Dendritic cell treated with granulocyte-macrophage colony-stimulating factor and Interleukin-4, amounts not matched to agents 40 ng/mL and 50 ng/mL, for 4 days (primary cell): Measurements from ENCODE around the gene PNMA8C.

Experiments used
- H3K27ac Mint-ChIP-seq: one replicate; pipeline ENCODE4 v1.8.0; 2022; ENCODE audit warnings: mild to moderate bottlenecking, mixed read lengths
- H3K27me3 Mint-ChIP-seq: one replicate; pipeline ENCODE4 v1.8.0; 2022; ENCODE audit warnings: mild to moderate bottlenecking, mixed read lengths
- H3K36me3 Mint-ChIP-seq: one replicate; pipeline ENCODE4 v1.8.0; 2022; ENCODE audit warnings: low read depth, mixed read lengths
- H3K4me1 Mint-ChIP-seq: one replicate; pipeline ENCODE4 v1.8.0; 2022; ENCODE audit warnings: low read depth, mixed read lengths
- H3K4me3 Mint-ChIP-seq: one replicate; pipeline ENCODE4 v1.8.0; 2022; ENCODE audit warnings: mild to moderate bottlenecking, moderate library complexity, mixed read lengths
- H3K9me3 Mint-ChIP-seq: one replicate; pipeline ENCODE4 v1.8.0; 2022; ENCODE audit warnings: mixed read lengths
- intact Hi-C: fragments of 100-400 bp; cut with micrococcal nuclease; formaldehyde crosslinking; loops from one replicate; pipeline ENCODE4 v1.15.0; 2022

The PNMA8C gene

GRCh38 chr19:46393456-46394401 lies 35.0 kb downstream of the PNMA8C start:
- Mint-ChIP-seq H3K9me3 (peaks cover 7% of the 10 kb centered on the region), H3K27ac (peak overlapping the region; percentile 55), H3K27me3 (peaks cover 20% of the 10 kb centered on the region), H3K4me3 (no peak overlapping the region), H3K4me1 (peaks cover 33% of the 10 kb centered on the region), H3K36me3 (peaks cover 48% of the 10 kb centered on the region)
- intact Hi-C loops: loop anchor here (2.0 kb wide), 1 partner anchor 95 kb away; no protein-coding TSS in a partner anchor

GRCh38 chr19:46392837-46393236 lies 35.9 kb downstream of the PNMA8C start:
- intact Hi-C loops: no loop called here
- H3K9me3 Mint-ChIP-seq: peaks cover 7% of the 10 kb centered on the region
- peak overlapping the region; percentile 55 for H3K27ac Mint-ChIP-seq
- H3K4me1 Mint-ChIP-seq: peaks cover 33% of the 10 kb centered on the region
- no peak overlapping the region for H3K4me3 Mint-ChIP-seq
- peaks cover 14% of the 10 kb centered on the region for H3K27me3 Mint-ChIP-seq
- H3K36me3 Mint-ChIP-seq: peaks cover 57% of the 10 kb centered on the region

- H3K4me1 Mint-ChIP-seq: peaks cover 33% of the 10 kb centered on the region
- peaks cover 7% of the 10 kb centered on the region for H3K9me3 Mint-ChIP-seq
- intact Hi-C loops: no loop called here
- peaks cover 9% of the 10 kb centered on the region for H3K27me3 Mint-ChIP-seq
- H3K4me3 Mint-ChIP-seq: no peak overlapping the region
- H3K27ac Mint-ChIP-seq: no peak overlapping the region
- H3K36me3 Mint-ChIP-seq: peaks cover 62% of the 10 kb centered on the region
Measured at GRCh38 chr19:46392252-46392801, 36.4 kb downstream of the PNMA8C start.

- Mint-ChIP-seq H3K4me3 (no peak overlapping the region), H3K36me3 (peaks cover 69% of the 10 kb centered on the region), H3K27ac (no peak overlapping the region), H3K9me3 (peaks cover 7% of the 10 kb centered on the region), H3K27me3 (peaks cover 4% of the 10 kb centered on the region), H3K4me1 (peaks cover 33% of the 10 kb centered on the region)
- intact Hi-C loops: no loop called here
Measured at GRCh38 chr19:46391296-46392251, 37.2 kb downstream of the PNMA8C start.

- intact Hi-C loops: no loop called here
- H3K36me3 Mint-ChIP-seq: peaks cover 76% of the 10 kb centered on the region
- peaks cover 33% of the 10 kb centered on the region for H3K4me1 Mint-ChIP-seq
- H3K4me3 Mint-ChIP-seq: no peak overlapping the region
- peaks cover under 1% of the 10 kb centered on the region for H3K27me3 Mint-ChIP-seq
- no peak overlapping the region for H3K27ac Mint-ChIP-seq
- peaks cover 7% of the 10 kb centered on the region for H3K9me3 Mint-ChIP-seq
Measured at GRCh38 chr19:46390866-46391265, 37.9 kb downstream of the PNMA8C start.

GRCh38 chr19:46390121-46390858 lies 38.4 kb downstream of the PNMA8C start:
- Mint-ChIP-seq H3K4me3 (no peak overlapping the region), H3K36me3 (peaks cover 82% of the 10 kb centered on the region), H3K9me3 (peaks cover 7% of the 10 kb centered on the region), H3K27me3 (no peaks in the 10 kb centered on the region), H3K4me1 (peaks cover 33% of the 10 kb centered on the region), H3K27ac (no peak overlapping the region)
- intact Hi-C loops: no loop called here

- H3K4me1 Mint-ChIP-seq: peaks cover 22% of the 10 kb centered on the region
- no peaks in the 10 kb centered on the region for H3K27me3 Mint-ChIP-seq
- peaks cover 93% of the 10 kb centered on the region for H3K36me3 Mint-ChIP-seq
- H3K9me3 Mint-ChIP-seq: peaks cover 7% of the 10 kb centered on the region
- no peak overlapping the region for H3K4me3 Mint-ChIP-seq
- intact Hi-C loops: no loop called here
- H3K27ac Mint-ChIP-seq: no peak overlapping the region
Measured at GRCh38 chr19:46388311-46389095, 40.2 kb downstream of the PNMA8C start.

GRCh38 chr19:46387713-46388130 lies 41.0 kb downstream of the PNMA8C start:
- Mint-ChIP-seq H3K4me1 (peaks cover 14% of the 10 kb centered on the region), H3K4me3 (no peak overlapping the region), H3K27ac (no peak overlapping the region), H3K36me3 (peaks cover 93% of the 10 kb centered on the region), H3K27me3 (no peaks in the 10 kb centered on the region), H3K9me3 (peaks cover 7% of the 10 kb centered on the region)
- intact Hi-C loops: no loop called here

GRCh38 chr19:46386996-46387712 lies 41.6 kb downstream of the PNMA8C start:
- Mint-ChIP-seq H3K27ac (no peak overlapping the region), H3K27me3 (no peaks in the 10 kb centered on the region), H3K36me3 (peaks cover 97% of the 10 kb centered on the region), H3K4me1 (peaks cover 9% of the 10 kb centered on the region), H3K4me3 (no peak overlapping the region), H3K9me3 (peaks cover 7% of the 10 kb centered on the region)
- intact Hi-C loops: no loop called here

GRCh38 chr19:46386151-46386550 lies 42.6 kb downstream of the PNMA8C start:
- intact Hi-C loops: no loop called here
- Mint-ChIP-seq H3K9me3 (peaks cover 7% of the 10 kb centered on the region), H3K36me3 (peaks cover 100% of the 10 kb centered on the region), H3K27me3 (no peaks in the 10 kb centered on the region), H3K27ac (no peak overlapping the region), H3K4me1 (peaks cover 9% of the 10 kb centered on the region), H3K4me3 (no peak overlapping the region)

GRCh38 chr19:46385636-46386035 lies 43.1 kb downstream of the PNMA8C start:
- Mint-ChIP-seq H3K4me3 (no peak overlapping the region), H3K9me3 (peaks cover 7% of the 10 kb centered on the region), H3K36me3 (peaks cover 100% of the 10 kb centered on the region), H3K27ac (no peak overlapping the region), H3K4me1 (peaks cover 9% of the 10 kb centered on the region), H3K27me3 (no peaks in the 10 kb centered on the region)
- intact Hi-C loops: no loop called here

- H3K4me1 Mint-ChIP-seq: peaks cover 2% of the 10 kb centered on the region
- intact Hi-C loops: no loop called here
- H3K9me3 Mint-ChIP-seq: peaks cover 4% of the 10 kb centered on the region
- peaks cover 98% of the 10 kb centered on the region for H3K36me3 Mint-ChIP-seq
- no peak overlapping the region for H3K4me3 Mint-ChIP-seq
- H3K27ac Mint-ChIP-seq: no peak overlapping the region
- H3K27me3 Mint-ChIP-seq: no peaks in the 10 kb centered on the region
Measured at GRCh38 chr19:46384396-46384795, 44.3 kb downstream of the PNMA8C start.
